Liver (tissue), 9 donors: ENCODE data around the gene UPF1. TPM values are rescaled to one million over a fixed set of nuclear protein-coding genes. Genes with fewer than 3 reads are reported as not detected.

Experiments
- DNase-seq: peaks from one replicate; pipeline ENCODE4 v3.0.0-alpha.2; 2017; ENCODE audit warnings: low spot score
- H3K27ac ChIP-seq, 2 donors: one replicate each; pipeline ENCODE4 v1.7.0; 2013; ENCODE audit warnings: inconsistent platforms in 2 of 2, low read length in 2 of 2, control low read depth in 1 of 2, low read depth in 1 of 2, mild to moderate bottlenecking in 1 of 2
- H3K27me3 ChIP-seq, 4 donors: one replicate each; pipeline versions ENCODE4 v1.6.1 to v1.7.0; 2013; ENCODE audit warnings: low read length in 3 of 4, inconsistent platforms in 1 of 4, mild to moderate bottlenecking in 1 of 4, moderate library complexity in 1 of 4; ENCODE audit not compliant: control insufficient read depth in 4 of 4, insufficient read depth in 4 of 4
- H3K36me3 ChIP-seq, 4 donors: one replicate each; pipeline versions ENCODE4 v1.6.1 to v1.7.0; 2013; ENCODE audit warnings: low read length in 3 of 4, mild to moderate bottlenecking in 3 of 4, low read depth in 1 of 4, moderate library complexity in 1 of 4; ENCODE audit not compliant: control insufficient read depth in 4 of 4, insufficient read depth in 3 of 4
- H3K4me1 ChIP-seq, 4 donors: one replicate each; pipeline versions ENCODE4 v1.6.1 to v1.7.0; 2013; ENCODE audit warnings: low read length in 3 of 4, mild to moderate bottlenecking in 3 of 4, moderate library complexity in 1 of 4; ENCODE audit not compliant: control insufficient read depth in 4 of 4, insufficient read depth in 4 of 4
- H3K4me3 ChIP-seq, 3 donors: one replicate each; pipeline versions ENCODE4 v1.6.1 to v1.7.0; 2013; ENCODE audit warnings: low read length in 3 of 3, control low read depth in 1 of 3, low read depth in 1 of 3, mild to moderate bottlenecking in 1 of 3
- H3K9ac ChIP-seq, 2 donors: one replicate each; pipeline ENCODE4 v1.7.0; 2013; ENCODE audit warnings: low read length in 2 of 2, mild to moderate bottlenecking in 2 of 2, moderate library complexity in 2 of 2, control low read depth in 1 of 2, low read depth in 1 of 2
- H3K9me3 ChIP-seq, 4 donors: one replicate each; pipeline versions ENCODE4 v1.6.1 to v1.7.0; 2013; ENCODE audit warnings: low read length in 3 of 4; ENCODE audit not compliant: control insufficient read depth in 4 of 4
- EGR1 ChIP-seq, 2 donors: IDR thresholded peaks; 2 replicates each; pipeline ENCODE4 v1.6.1; 2016 to 2018; ENCODE audit warnings: antibody characterized with exemption in 2 of 2, low read depth in 2 of 2
- FOXA1 ChIP-seq: IDR thresholded peaks from 2 replicates; pipeline ENCODE4 v1.6.1; 2016; ENCODE audit warnings: antibody characterized with exemption
- FOXA2 ChIP-seq: IDR thresholded peaks from 2 replicates; pipeline ENCODE4 v1.6.1; 2016; ENCODE audit warnings: antibody characterized with exemption
- GABPA ChIP-seq, 2 donors: IDR thresholded peaks in 1 of 2; conservative IDR thresholded peaks in 1 of 2; 2 replicates each; pipeline ENCODE4 v1.6.1; 2016; ENCODE audit warnings: antibody characterized with exemption in 2 of 2, mild to moderate bottlenecking in 1 of 2, moderate library complexity in 1 of 2
- HNF4A ChIP-seq, 2 donors: conservative IDR thresholded peaks; 2 replicates each; pipeline ENCODE4 v1.6.1; 2016; ENCODE audit warnings: antibody characterized with exemption in 2 of 2, mild to moderate bottlenecking in 2 of 2
- HNF4G ChIP-seq: IDR thresholded peaks from 2 replicates; pipeline ENCODE4 v1.6.1; 2016; ENCODE audit warnings: antibody characterized with exemption
- JUND ChIP-seq, 2 donors: IDR thresholded peaks; 2 replicates each; pipeline ENCODE4 v1.6.1; 2016; ENCODE audit warnings: antibody characterized with exemption in 2 of 2
- NR2F2 ChIP-seq: IDR thresholded peaks from 2 replicates; pipeline ENCODE4 v1.6.1; 2016; ENCODE audit warnings: antibody characterized with exemption
- RAD21 ChIP-seq, 2 donors: IDR thresholded peaks; 2 replicates each; pipeline ENCODE4 v1.6.1; 2016; ENCODE audit warnings: antibody characterized with exemption in 2 of 2, mild to moderate bottlenecking in 2 of 2
- RXRA ChIP-seq, 2 donors: IDR thresholded peaks; 2 replicates each; pipeline ENCODE4 v1.6.1; 2017 to 2018; ENCODE audit warnings: antibody characterized with exemption in 2 of 2, mild to moderate bottlenecking in 1 of 2
- SP1 ChIP-seq: IDR thresholded peaks from 2 replicates; pipeline ENCODE4 v1.6.1; 2018; ENCODE audit warnings: antibody characterized with exemption, mild to moderate bottlenecking
- TAF1 ChIP-seq: conservative IDR thresholded peaks from 2 replicates; pipeline ENCODE4 v1.6.1; 2016; ENCODE audit warnings: antibody characterized with exemption, mild to moderate bottlenecking
- ZBTB33 ChIP-seq: IDR thresholded peaks from 2 replicates; pipeline ENCODE4 v1.6.1; 2016; ENCODE audit warnings: antibody characterized with exemption
- WGBS: extraction: QIAGEN DNeasy Blood & Tissue Kit; methylation state at CpG from one replicate; pipeline ENCODE4 v1.1.7; 2013; 5-methylcytosine and 5-hydroxymethylcytosine counted together
- polyA plus RNA-seq, 2 donors: library from polyadenylated mRNA; stranded (reverse) in 1 of 2; unstranded in 1 of 2; fragments of 200-250 nt in 1 of 2; fragments of >200 nt in 1 of 2; fragmentation: Nextera tagmentation in 1 of 2; extraction: Ambion mirVana in 1 of 2; gene quantifications; one replicate each; pipeline versions ENCODE4 v1.2.1 to v1.2.3, GENCODE V29; 2013 to 2015
- total RNA-seq, 2 donors: library from RNA; depleted of rRNA; stranded (reverse); fragments of >200 nt; gene quantifications; one replicate each; pipeline ENCODE4 v1.2.3, GENCODE V29; 2014
- TF ChIP-seq, protein P1 (sequence below): IDR thresholded peaks from 2 replicates; pipeline ENCODE4 v1.6.1; 2016; ENCODE audit warnings: antibody characterized with exemption
- TF ChIP-seq, protein P2 (sequence below): fragments of 150-350 bp; IDR thresholded peaks from 2 replicates; pipeline ENCODE4 v1.5.1; 2017; ENCODE audit warnings: improper control_type of control experiment, low read depth, low read length; ENCODE audit not compliant: missing input control
- TF ChIP-seq, protein P3 (sequence below): IDR thresholded peaks from 2 replicates; pipeline ENCODE4 v1.6.1; 2016; ENCODE audit warnings: antibody characterized with exemption, mild to moderate bottlenecking
- donor health status: healthy.
- donor health status: healthy.
- donor health status: healthy.
- donor health status: healthy.
- donor health status: healthy.

UPF1 gene
- 10 to 100 TPM; 45.1 to 51.0 TPM for total RNA-seq
- 10 to 100 TPM in 1 of 2 donors, 1 to 10 TPM in 1; 5.7 to 25.4 TPM for polyA plus RNA-seq

GRCh38 chr19:18831524-18832305 lies at the start of gene UPF1:
TSS of gene UPF1 (plus strand) at chr19:18831959. CDS start at chr19:18832210, 251 bp downstream.
- H3K27ac ChIP-seq = peak within 1 kb of the TSS; percentile 84 to 90
- no peaks in the 10 kb centered on the region for H3K9me3 ChIP-seq
- TF ChIP-seq HNF4A (conservative IDR thresholded peaks at IDR 0.05) (no peak), RAD21 (IDR thresholded peaks at IDR 0.05) (no peak), FOXA1 (no peak), FOXA2 (no peak), EGR1 (IDR thresholded peaks at IDR 0.05; ENCODE audit: low read depth in 2 of 2) (no peak), SP1 (no peak), NR2F2 (no peak)
- TF ChIP-seq, protein P1, sequence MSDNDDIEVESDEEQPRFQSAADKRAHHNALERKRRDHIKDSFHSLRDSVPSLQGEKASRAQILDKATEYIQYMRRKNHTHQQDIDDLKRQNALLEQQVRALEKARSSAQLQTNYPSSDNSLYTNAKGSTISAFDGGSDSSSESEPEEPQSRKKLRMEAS = no peak
- no peaks in the 10 kb centered on the region for H3K27me3 ChIP-seq
- WGBS = under 1% methylated on average over 96 of the region's 96 CpGs
- peak within 1 kb of the TSS; percentile 91 to 97 (median 91) for H3K4me3 ChIP-seq
- peak within 1 kb of the TSS; percentile 63 to 97 for H3K9ac ChIP-seq
- no peaks in the 10 kb centered on the region for H3K36me3 ChIP-seq
- H3K4me1 ChIP-seq = peaks cover 12 to 38% (median 26%) of the 10 kb centered on the region in 4 donors
- peak; percentile 97 for DNase-seq

DNA sequence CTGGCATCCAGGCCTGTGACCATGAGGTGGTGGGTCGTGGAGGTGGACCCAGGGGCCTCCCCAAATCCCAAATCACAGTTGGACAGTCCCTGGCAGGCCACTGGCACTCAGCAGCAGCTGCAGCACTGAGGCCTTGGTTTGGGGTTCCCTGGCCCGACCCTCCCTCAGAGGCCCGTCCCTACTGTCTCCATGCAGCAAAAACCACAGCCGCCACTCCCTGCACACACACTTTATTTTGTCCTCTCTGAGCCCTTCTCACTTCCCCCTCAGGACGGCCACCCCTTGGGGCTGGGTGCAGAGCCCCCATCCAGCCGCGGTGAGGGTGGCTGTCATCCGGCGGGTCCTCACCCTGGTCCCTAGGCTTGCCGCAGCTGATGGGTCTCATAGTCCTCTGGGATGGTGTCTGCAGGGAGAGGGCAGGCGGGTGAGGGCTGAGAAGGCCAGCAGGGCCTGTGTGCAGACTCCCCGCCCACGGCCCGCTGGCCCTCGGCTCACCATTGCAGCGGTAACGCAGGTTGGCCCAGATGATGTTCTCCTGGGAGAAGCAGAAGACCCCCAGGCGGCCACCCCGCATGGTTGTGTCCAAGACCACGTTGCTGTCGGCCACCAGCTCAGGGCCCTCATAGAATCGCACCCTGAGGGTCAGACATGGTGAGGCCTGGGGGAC lies 49.1 kb upstream of the UPF1 start:
- WGBS = 89% methylated on average over 22 of the region's 22 CpGs
- Histone ChIP-seq H3K9ac (no peak overlapping the region), H3K4me3 (no peak overlapping the region), H3K27me3 (peaks cover 0 to 3% (median under 1%) of the 10 kb centered on the region in 4 donors), H3K36me3 (no peaks in the 10 kb centered on the region), H3K27ac (no peak overlapping the region), H3K9me3 (no peaks in the 10 kb centered on the region), H3K4me1 (peaks cover 0 to 3% (median under 1%) of the 10 kb centered on the region in 4 donors)
- no peak for DNase-seq
- no peak for TF ChIP-seq RAD21 (IDR thresholded peaks at IDR 0.05)
- no peak for TF ChIP-seq JUND (IDR thresholded peaks at IDR 0.05)
- TF ChIP-seq, protein P2, sequence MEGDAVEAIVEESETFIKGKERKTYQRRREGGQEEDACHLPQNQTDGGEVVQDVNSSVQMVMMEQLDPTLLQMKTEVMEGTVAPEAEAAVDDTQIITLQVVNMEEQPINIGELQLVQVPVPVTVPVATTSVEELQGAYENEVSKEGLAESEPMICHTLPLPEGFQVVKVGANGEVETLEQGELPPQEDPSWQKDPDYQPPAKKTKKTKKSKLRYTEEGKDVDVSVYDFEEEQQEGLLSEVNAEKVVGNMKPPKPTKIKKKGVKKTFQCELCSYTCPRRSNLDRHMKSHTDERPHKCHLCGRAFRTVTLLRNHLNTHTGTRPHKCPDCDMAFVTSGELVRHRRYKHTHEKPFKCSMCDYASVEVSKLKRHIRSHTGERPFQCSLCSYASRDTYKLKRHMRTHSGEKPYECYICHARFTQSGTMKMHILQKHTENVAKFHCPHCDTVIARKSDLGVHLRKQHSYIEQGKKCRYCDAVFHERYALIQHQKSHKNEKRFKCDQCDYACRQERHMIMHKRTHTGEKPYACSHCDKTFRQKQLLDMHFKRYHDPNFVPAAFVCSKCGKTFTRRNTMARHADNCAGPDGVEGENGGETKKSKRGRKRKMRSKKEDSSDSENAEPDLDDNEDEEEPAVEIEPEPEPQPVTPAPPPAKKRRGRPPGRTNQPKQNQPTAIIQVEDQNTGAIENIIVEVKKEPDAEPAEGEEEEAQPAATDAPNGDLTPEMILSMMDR = no peak
- TF ChIP-seq, protein P1 = no peak
- TF ChIP-seq HNF4A (conservative IDR thresholded peaks at IDR 0.05) = no peak
- TF ChIP-seq, protein P3, sequence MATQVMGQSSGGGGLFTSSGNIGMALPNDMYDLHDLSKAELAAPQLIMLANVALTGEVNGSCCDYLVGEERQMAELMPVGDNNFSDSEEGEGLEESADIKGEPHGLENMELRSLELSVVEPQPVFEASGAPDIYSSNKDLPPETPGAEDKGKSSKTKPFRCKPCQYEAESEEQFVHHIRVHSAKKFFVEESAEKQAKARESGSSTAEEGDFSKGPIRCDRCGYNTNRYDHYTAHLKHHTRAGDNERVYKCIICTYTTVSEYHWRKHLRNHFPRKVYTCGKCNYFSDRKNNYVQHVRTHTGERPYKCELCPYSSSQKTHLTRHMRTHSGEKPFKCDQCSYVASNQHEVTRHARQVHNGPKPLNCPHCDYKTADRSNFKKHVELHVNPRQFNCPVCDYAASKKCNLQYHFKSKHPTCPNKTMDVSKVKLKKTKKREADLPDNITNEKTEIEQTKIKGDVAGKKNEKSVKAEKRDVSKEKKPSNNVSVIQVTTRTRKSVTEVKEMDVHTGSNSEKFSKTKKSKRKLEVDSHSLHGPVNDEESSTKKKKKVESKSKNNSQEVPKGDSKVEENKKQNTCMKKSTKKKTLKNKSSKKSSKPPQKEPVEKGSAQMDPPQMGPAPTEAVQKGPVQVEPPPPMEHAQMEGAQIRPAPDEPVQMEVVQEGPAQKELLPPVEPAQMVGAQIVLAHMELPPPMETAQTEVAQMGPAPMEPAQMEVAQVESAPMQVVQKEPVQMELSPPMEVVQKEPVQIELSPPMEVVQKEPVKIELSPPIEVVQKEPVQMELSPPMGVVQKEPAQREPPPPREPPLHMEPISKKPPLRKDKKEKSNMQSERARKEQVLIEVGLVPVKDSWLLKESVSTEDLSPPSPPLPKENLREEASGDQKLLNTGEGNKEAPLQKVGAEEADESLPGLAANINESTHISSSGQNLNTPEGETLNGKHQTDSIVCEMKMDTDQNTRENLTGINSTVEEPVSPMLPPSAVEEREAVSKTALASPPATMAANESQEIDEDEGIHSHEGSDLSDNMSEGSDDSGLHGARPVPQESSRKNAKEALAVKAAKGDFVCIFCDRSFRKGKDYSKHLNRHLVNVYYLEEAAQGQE = no peak
- TF ChIP-seq FOXA2 = no peak
- TF ChIP-seq EGR1 (IDR thresholded peaks at IDR 0.05; ENCODE audit: low read depth in 2 of 2) = no peak
- TF ChIP-seq SP1 = no peak
- TF ChIP-seq HNF4G = no peak
- no peak for TF ChIP-seq NR2F2
- TF ChIP-seq GABPA (IDR thresholded peaks at IDR 0.05 in 1 of 2, conservative IDR thresholded peaks at IDR 0.05 in 1 of 2) = no peak
- TF ChIP-seq FOXA1 = no peak
- TF ChIP-seq RXRA (IDR thresholded peaks at IDR 0.05) = no peak
- no peak for TF ChIP-seq TAF1
- TF ChIP-seq ZBTB33 = no peak
